Activated CD8-positive, alpha-beta T cell treated with anti-CD3 and anti-CD28 coated beads, Interleukin-2, amount 10 ng/mL, durations not matched to agents 7 days and 5 days (primary cell): ENCODE results near the gene IL36RN. TPM values are rescaled to one million over a fixed set of nuclear protein-coding genes. Genes with fewer than 3 reads are reported as not detected.
A peak's percentile ranks its signal among the peaks of the same experiment; 100 is the strongest.
"Not testable (repeated sequence)": the region's sequence is repeated elsewhere in the genome, so short reads cannot be mapped to it uniquely, and the experiment has no call there.

ENCODE experiments used
- ATAC-seq: fragments of 150-1000 bp; cut with Tn5 transposase; one replicate; pipeline ENCODE4 v1.10.0; 2021; ENCODE audit warnings: moderate library complexity
- CTCF ChIA-PET: fragments of 350-600 bp; sonication (Branson Sonifier 250); formaldehyde crosslinking; loops from one replicate; lab custom pipeline; 2021; ENCODE audit warnings: antibody characterized with exemption; lab: Charles Lee
- POLR2A ChIA-PET: fragments of 350-600 bp; sonication (Branson Sonifier 250); formaldehyde crosslinking; loops from one replicate; lab custom pipeline; 2021; ENCODE audit warnings: antibody characterized with exemption; lab: Charles Lee
- DNase-seq: peaks from one replicate; pipeline ENCODE4 v3.0.0-alpha.2; 2020
- H3K27ac Mint-ChIP-seq: one replicate; pipeline ENCODE4 v1.8.0; 2021; ENCODE audit warnings: mild to moderate bottlenecking, mixed read lengths
- H3K27me3 Mint-ChIP-seq: one replicate; pipeline ENCODE4 v1.8.0; 2021; ENCODE audit warnings: low read depth, mixed read lengths
- H3K36me3 Mint-ChIP-seq: one replicate; pipeline ENCODE4 v1.8.0; 2021; ENCODE audit warnings: low read depth, mixed read lengths
- H3K4me1 Mint-ChIP-seq: one replicate; pipeline ENCODE4 v1.8.0; 2021; ENCODE audit warnings: low read depth, mixed read lengths
- H3K4me3 Mint-ChIP-seq: one replicate; pipeline ENCODE4 v1.8.0; 2021; ENCODE audit warnings: mild to moderate bottlenecking, mixed read lengths
- H3K9me3 Mint-ChIP-seq: one replicate; pipeline ENCODE4 v1.8.0; 2022; ENCODE audit warnings: mixed read lengths; ENCODE audit not compliant: insufficient read depth
- total RNA-seq, 2 experiments: library from RNA; stranded (reverse); gene quantifications; one replicate each; pipeline ENCODE4 v1.2.3, GENCODE V29; 2021

The IL36RN gene
- total RNA-seq, 2 experiments from 2014 or later: not detected

GRCh38 chr2:113089916-113090315 lies 30.9 kb downstream of the IL36RN start:
- H3K9me3 Mint-ChIP-seq: no peaks in the 10 kb centered on the region
- ChIA-PET CTCF (interaction anchor here (0.6 to 4.2 kb wide), 12 partner anchors 8 to 301 kb away, joined by 3 to 44 read pairs (median 4); no protein-coding TSS in a partner anchor), POLR2A (interaction anchor here (1.0 to 1.5 kb wide), 2 partner anchors 24 to 85 kb away, joined by 3 to 7 read pairs; no protein-coding TSS in a partner anchor)
- no peak overlapping the region for H3K4me3 Mint-ChIP-seq
- H3K27ac Mint-ChIP-seq: no peak overlapping the region
- no peaks in the 10 kb centered on the region for H3K4me1 Mint-ChIP-seq
- peaks cover 9% of the 10 kb centered on the region for H3K27me3 Mint-ChIP-seq
- no peaks in the 10 kb centered on the region for H3K36me3 Mint-ChIP-seq
- ATAC-seq: no peak
- DNase-seq: no peak

- POLR2A ChIA-PET: interaction anchor here (0.6 kb wide), 1 partner anchor 295 kb away, joined by 4 read pairs; no protein-coding TSS in a partner anchor
- peaks cover 12% of the 10 kb centered on the region for H3K27me3 Mint-ChIP-seq
- peaks cover 6% of the 10 kb centered on the region for H3K9me3 Mint-ChIP-seq
- H3K27ac Mint-ChIP-seq: no peak overlapping the region
- no peaks in the 10 kb centered on the region for H3K4me1 Mint-ChIP-seq
- no peak overlapping the region for H3K4me3 Mint-ChIP-seq
- CTCF ChIA-PET: interaction anchor here (0.7 to 4.2 kb wide), 3 partner anchors 13 to 90 kb away, joined by 3 to 44 read pairs (median 5); no protein-coding TSS in a partner anchor
- ATAC-seq (no peak), DNase-seq (no peak)
- no peaks in the 10 kb centered on the region for H3K36me3 Mint-ChIP-seq
Observed at GRCh38 chr2:113091231-113091896, 32.4 kb downstream of the IL36RN start.

- H3K4me1 Mint-ChIP-seq: peaks cover 13% of the 10 kb centered on the region
- H3K4me3 Mint-ChIP-seq: no peak overlapping the region
- CTCF ChIA-PET: interaction anchor here (0.8 to 1.3 kb wide), 3 partner anchors 13 to 106 kb away, joined by 3 to 5 read pairs (median 3); no protein-coding TSS in a partner anchor
- peaks cover 9% of the 10 kb centered on the region for H3K27me3 Mint-ChIP-seq
- peaks cover 7% of the 10 kb centered on the region for H3K36me3 Mint-ChIP-seq
- H3K27ac Mint-ChIP-seq: no peak overlapping the region
- ATAC-seq (no peak), DNase-seq (no peak)
- peaks cover 19% of the 10 kb centered on the region for H3K9me3 Mint-ChIP-seq
- POLR2A ChIA-PET: no interaction called here
Observed at GRCh38 chr2:113092864-113093612, 34.0 kb downstream of the IL36RN start.

DNA sequence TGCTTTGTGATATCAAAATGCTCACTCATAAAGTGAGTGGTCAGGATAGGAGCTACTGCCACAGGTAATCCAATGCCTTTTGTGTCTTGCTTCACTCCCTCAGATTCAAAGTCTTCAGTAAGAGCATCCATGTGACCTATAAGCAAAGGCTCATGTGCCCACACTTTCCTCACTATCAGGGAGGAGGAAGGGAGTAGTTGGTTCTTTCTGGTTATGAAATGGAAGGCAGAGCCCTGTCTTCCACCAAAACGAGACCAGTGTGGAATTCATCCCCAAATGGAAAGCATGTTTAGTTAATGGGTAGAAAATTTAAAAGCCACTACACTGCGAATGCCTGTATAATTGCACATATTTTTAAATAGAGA lies 34.6 kb downstream of the IL36RN start:
- CTCF ChIA-PET: interaction anchor here (0.8 to 1.3 kb wide), 2 partner anchors 13 to 43 kb away, joined by 3 to 5 read pairs; no protein-coding TSS in a partner anchor
- peaks cover 20% of the 10 kb centered on the region for H3K9me3 Mint-ChIP-seq
- peaks cover 9% of the 10 kb centered on the region for H3K27me3 Mint-ChIP-seq
- POLR2A ChIA-PET: no interaction called here
- peaks cover 7% of the 10 kb centered on the region for H3K36me3 Mint-ChIP-seq
- peaks cover 18% of the 10 kb centered on the region for H3K4me1 Mint-ChIP-seq
- ATAC-seq: no peak
- H3K27ac Mint-ChIP-seq: no peak overlapping the region
- no peak overlapping the region for H3K4me3 Mint-ChIP-seq
- no peak for DNase-seq

DNA sequence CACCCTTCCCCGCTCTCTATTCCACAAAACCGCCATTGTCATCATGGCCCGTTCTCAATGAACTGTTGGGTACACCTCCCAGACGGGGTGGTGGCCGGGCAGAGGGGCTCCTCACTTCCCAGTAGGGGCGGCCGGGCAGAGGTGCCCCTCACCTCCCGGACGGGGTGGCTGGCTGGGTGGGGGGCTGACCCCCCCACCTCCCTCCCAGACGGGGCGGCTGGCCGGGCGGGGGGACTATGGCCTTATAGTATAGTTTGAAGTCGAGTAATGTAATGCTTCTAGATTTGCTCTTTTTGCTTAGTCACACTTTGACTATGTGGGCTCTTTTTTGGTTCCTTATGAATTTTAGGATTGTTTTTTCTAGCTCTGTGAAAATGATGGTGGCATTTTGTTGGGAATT lies 37.3 kb downstream of the IL36RN start:
- ATAC-seq, H3K27ac Mint-ChIP-seq: not testable (repeated sequence)

GRCh38 chr2:113096842-113097618 lies 38.0 kb downstream of the IL36RN start:
- CTCF ChIA-PET: interaction anchor here (1.1 to 2.1 kb wide), 5 partner anchors 8 to 104 kb away, joined by 3 to 20 read pairs (median 3); no protein-coding TSS in a partner anchor
- not testable (repeated sequence) for ATAC-seq, H3K27me3 Mint-ChIP-seq, DNase-seq, H3K4me3 Mint-ChIP-seq, H3K36me3 Mint-ChIP-seq, H3K27ac Mint-ChIP-seq
- Mint-ChIP-seq H3K9me3 (peaks cover 20% of the 10 kb centered on the region), H3K4me1 (peaks cover 22% of the 10 kb centered on the region)
- POLR2A ChIA-PET: interaction anchor here (1.4 to 1.5 kb wide), 2 partner anchors 10 to 83 kb away, joined by 3 to 5 read pairs; no protein-coding TSS in a partner anchor

More for the DNA sequence above, 37.3 kb downstream of the IL36RN start:
- H3K4me1 Mint-ChIP-seq: peaks cover 18% of the 10 kb centered on the region
- CTCF ChIA-PET, POLR2A ChIA-PET, H3K36me3 Mint-ChIP-seq, DNase-seq, H3K4me3 Mint-ChIP-seq, H3K27me3 Mint-ChIP-seq: not testable (repeated sequence)
- peaks cover 20% of the 10 kb centered on the region for H3K9me3 Mint-ChIP-seq

DNA sequence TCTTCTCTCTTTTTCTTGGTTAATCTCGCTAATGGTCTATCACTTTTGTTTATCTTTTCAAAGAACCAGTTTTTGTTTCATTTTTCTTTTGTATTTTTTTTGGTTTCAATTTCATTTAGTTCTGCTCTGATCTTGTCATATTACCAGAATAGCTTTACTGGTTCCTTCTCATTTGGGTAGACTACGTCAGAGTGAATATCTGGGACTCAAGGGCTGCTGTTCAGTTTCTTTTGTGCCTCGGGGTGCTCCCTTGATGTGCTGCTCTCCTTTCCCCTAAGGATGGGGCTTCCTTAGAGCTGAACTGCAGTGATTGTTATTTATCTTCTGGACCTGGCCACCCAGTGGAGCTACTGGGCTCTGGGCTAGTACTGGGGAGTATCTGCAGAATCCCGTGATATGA lies 39.0 kb downstream of the IL36RN start:
- peak overlapping the region; percentile 79 for H3K27ac Mint-ChIP-seq
- DNase-seq (no peak), ATAC-seq (peak; percentile 79)
- peaks cover 9% of the 10 kb centered on the region for H3K27me3 Mint-ChIP-seq
- peaks cover 28% of the 10 kb centered on the region for H3K4me1 Mint-ChIP-seq
- POLR2A ChIA-PET: interaction anchor here (1.4 to 1.5 kb wide), 2 partner anchors 9 to 82 kb away, joined by 3 to 5 read pairs; no protein-coding TSS in a partner anchor
- CTCF ChIA-PET: interaction anchor here (0.7 to 2.1 kb wide), 9 partner anchors 8 to 292 kb away, joined by 3 to 20 read pairs (median 3); no protein-coding TSS in a partner anchor
- H3K4me3 Mint-ChIP-seq: peak overlapping the region; percentile 60
- H3K9me3 Mint-ChIP-seq: peaks cover 20% of the 10 kb centered on the region
- peaks cover 14% of the 10 kb centered on the region for H3K36me3 Mint-ChIP-seq

DNA sequence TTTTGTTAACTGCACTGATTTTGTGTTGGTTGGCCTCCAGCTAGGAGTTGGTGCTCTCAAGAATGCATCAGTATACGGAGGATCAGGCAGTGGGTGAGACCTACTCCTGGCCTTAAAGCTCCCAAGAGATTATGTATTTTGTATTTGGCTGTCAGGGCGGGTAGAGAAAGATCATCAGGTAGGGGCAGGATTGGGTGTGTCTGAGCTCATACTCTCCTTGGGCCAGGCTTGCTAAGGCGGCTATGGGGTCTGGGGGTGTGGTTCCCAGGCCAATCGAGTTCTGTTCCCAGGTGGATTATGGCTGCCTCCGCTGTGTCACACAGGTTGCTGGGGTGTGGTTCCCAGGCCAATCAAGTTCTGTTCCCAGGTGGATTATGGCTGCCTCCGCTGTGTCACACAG lies 39.5 kb downstream of the IL36RN start:
- Mint-ChIP-seq H3K4me3 (peak overlapping the region; percentile 60), H3K4me1 (peaks cover 30% of the 10 kb centered on the region), H3K27ac (peak overlapping the region; percentile 79), H3K9me3 (peaks cover 25% of the 10 kb centered on the region), H3K36me3 (peaks cover 14% of the 10 kb centered on the region), H3K27me3 (peaks cover 8% of the 10 kb centered on the region)
- DNase-seq (no peak), ATAC-seq (peak; percentile 5)
- POLR2A ChIA-PET: interaction anchor here (1.4 to 1.5 kb wide), 2 partner anchors 8 to 82 kb away, joined by 3 to 5 read pairs; no protein-coding TSS in a partner anchor
- CTCF ChIA-PET: interaction anchor here (0.7 to 2.1 kb wide), 8 partner anchors 8 to 292 kb away, joined by 3 to 20 read pairs (median 4); no protein-coding TSS in a partner anchor

DNA sequence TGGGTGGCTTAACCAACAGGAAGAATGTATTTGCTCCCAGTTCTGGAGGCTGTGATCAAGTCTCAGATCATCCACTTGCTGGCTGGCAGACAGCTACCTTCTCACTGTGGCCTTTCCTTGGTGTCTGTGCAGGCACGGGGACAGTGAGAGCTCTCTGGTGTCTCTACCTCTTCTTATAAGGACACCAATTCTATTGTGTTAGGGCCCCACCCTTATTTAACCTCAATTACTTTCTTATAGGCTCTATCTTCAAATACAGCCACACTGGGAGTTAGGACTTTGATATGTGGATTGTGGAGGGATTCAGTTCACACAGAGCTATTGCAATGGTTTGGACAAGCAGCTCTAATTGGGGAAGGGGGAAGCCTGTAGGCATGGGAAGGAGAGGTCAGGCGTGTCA lies 43.1 kb downstream of the IL36RN start:
- ChIA-PET POLR2A (no interaction called here), CTCF (interaction anchor here (1.9 to 3.7 kb wide), 2 partner anchors 22 to 36 kb away, joined by 8 to 15 read pairs; no protein-coding TSS in a partner anchor)
- no peaks in the 10 kb centered on the region for H3K27me3 Mint-ChIP-seq
- H3K4me3 Mint-ChIP-seq: no peak overlapping the region
- DNase-seq: no peak
- peaks cover 14% of the 10 kb centered on the region for H3K36me3 Mint-ChIP-seq
- no peak overlapping the region for H3K27ac Mint-ChIP-seq
- H3K9me3 Mint-ChIP-seq: peaks cover 14% of the 10 kb centered on the region
- no peak for ATAC-seq
- peaks cover 38% of the 10 kb centered on the region for H3K4me1 Mint-ChIP-seq

GRCh38 chr2:113103277-113103676 lies 44.3 kb downstream of the IL36RN start:
- Mint-ChIP-seq H3K27me3 (no peaks in the 10 kb centered on the region), H3K9me3 (peaks cover 7% of the 10 kb centered on the region), H3K36me3 (peaks cover 7% of the 10 kb centered on the region), H3K4me3 (no peak overlapping the region), H3K4me1 (peaks cover 26% of the 10 kb centered on the region), H3K27ac (no peak overlapping the region)
- ChIA-PET CTCF (interaction anchor here (0.7 to 3.7 kb wide), 2 partner anchors 23 to 34 kb away, joined by 3 to 15 read pairs; no protein-coding TSS in a partner anchor), POLR2A (no interaction called here)
- DNase-seq (no peak), ATAC-seq (no peak)
